Upper lobe of left lung (tissue), 6 donors: ENCODE measurements around the gene STIMATE. TPM values are rescaled to one million over a fixed set of nuclear protein-coding genes. Genes with fewer than 3 reads are reported as not detected.

Experiments
- ATAC-seq, 2 donors: fragments of 200-7000 bp; cut with Tn5 transposase; one replicate each; pipeline ENCODE4 v1.9.1; 2022; ENCODE audit warnings: mild to moderate bottlenecking in 2 of 2, moderate library complexity in 2 of 2; ENCODE audit not compliant: low FRiP score in 2 of 2
- DNase-seq, 2 donors: peaks; one replicate each; pipeline ENCODE4 v3.0.0-alpha.2; 2019 to 2020
- H3K27ac ChIP-seq, 4 donors: fragments of 200-600 bp; sonication (generic); one replicate each; pipeline ENCODE4 v1.5.1; 2016 to 2019
- H3K27me3 ChIP-seq, 4 donors: fragments of 200-600 bp; sonication (generic); one replicate each; pipeline ENCODE4 v1.5.1; 2017 to 2019
- H3K36me3 ChIP-seq, 4 donors: fragments of 200-600 bp; sonication (generic); one replicate each; pipeline ENCODE4 v1.5.1; 2016 to 2019
- H3K4me1 ChIP-seq, 4 donors: fragments of 200-600 bp; sonication (generic); one replicate each; pipeline ENCODE4 v1.5.1; 2018 to 2019
- H3K4me3 ChIP-seq, 4 donors: fragments of 200-600 bp; sonication (generic); one replicate each; pipeline ENCODE4 v1.5.1; 2017 to 2019; ENCODE audit warnings: mild to moderate bottlenecking in 2 of 4, moderate library complexity in 1 of 4
- H3K9me3 ChIP-seq, 4 donors: fragments of 200-600 bp; sonication (generic); one replicate each; pipeline ENCODE4 v1.5.1; 2018 to 2019
- CTCF ChIP-seq, 6 experiments: fragments of 450-650 bp in 4 of 6; fragments of 200-600 bp in 2 of 6; sonication (generic) in 2 of 6; IDR thresholded peaks; one replicate each; pipeline ENCODE4 v1.5.1; 2016 to 2019; ENCODE audit warnings: antibody characterized with exemption in 6 of 6
- EP300 ChIP-seq, 4 donors: sonication (generic); formaldehyde crosslinking; IDR thresholded peaks; one replicate each; pipeline ENCODE4 v1.5.1; 2017; ENCODE audit warnings: antibody characterized with exemption in 4 of 4, control low read depth in 2 of 4
- POLR2A ChIP-seq, 4 donors: fragments of 450-650 bp; IDR thresholded peaks; one replicate each; pipeline ENCODE4 v1.5.1; 2016 to 2017; ENCODE audit warnings: antibody characterized with exemption in 4 of 4, mild to moderate bottlenecking in 2 of 4
- POLR2AphosphoS5 ChIP-seq, 2 donors: sonication (generic); formaldehyde crosslinking; IDR thresholded peaks; one replicate each; pipeline ENCODE4 v1.5.1; 2017; ENCODE audit warnings: antibody characterized with exemption in 2 of 2
- WGBS, 2 donors: methylation state at CpG; one replicate each; pipeline ENCODE4 v1.1.5; 2017 to 2018; 5-methylcytosine and 5-hydroxymethylcytosine counted together
- total RNA-seq, 6 donors: library from RNA; depleted of rRNA in 4 of 6; stranded (reverse); fragments of >200 nt in 4 of 6; gene quantifications; one replicate each; pipeline versions ENCODE4 v1.1.0 to v1.2.1, GENCODE V29; 2016 to 2021
- donor health status: DM: no; HTN: no; CAD: no; lungs with moderate emphysema.
- donor health status: DM: no; HTN: yes; CAD: no; lungs with severe emphysema.

Gene STIMATE
- total RNA-seq, 6 donors from 2014 or later = 39.7 to 87.0 (median 44.9) TPM

- Histone ChIP-seq H3K27me3 (no peaks in the 10 kb centered on the region), H3K36me3 (peaks cover 0 to 4% (median 0%) of the 10 kb centered on the region in 4 donors), H3K9me3 (no peaks in the 10 kb centered on the region), H3K4me3 (no peak overlapping the region), H3K4me1 (peaks cover 0 to 19% (median 7%) of the 10 kb centered on the region in 4 donors), H3K27ac (no peak overlapping the region)
- DNase-seq (no peak), ATAC-seq (no peak)
- 85 to 89% methylated on average over 3 of the region's 3 CpGs for WGBS, 2 donors
- TF ChIP-seq EP300 (IDR thresholded peaks at IDR 0.05) (no peak), POLR2A (IDR thresholded peaks at IDR 0.05) (no peak), CTCF (IDR thresholded peaks at IDR 0.05) (no peak), POLR2AphosphoS5 (IDR thresholded peaks at IDR 0.05) (no peak)
Measured at GRCh38 chr3:52880474-52880873, 16.9 kb downstream of the STIMATE start.

GRCh38 chr3:52880047-52880446, 17.3 kb downstream of the STIMATE start:
- no peaks in the 10 kb centered on the region for H3K36me3 ChIP-seq
- ATAC-seq = no peak
- H3K4me1 ChIP-seq = peaks cover 0 to 20% (median 9%) of the 10 kb centered on the region in 4 donors
- 99% methylated on average over 5 of the region's 5 CpGs for WGBS, 2 donors
- no peaks in the 10 kb centered on the region for H3K9me3 ChIP-seq
- H3K27ac ChIP-seq = no peak overlapping the region
- H3K4me3 ChIP-seq = no peak overlapping the region
- no peak for DNase-seq
- H3K27me3 ChIP-seq = no peaks in the 10 kb centered on the region
- TF ChIP-seq POLR2A (IDR thresholded peaks at IDR 0.05) = no peak
- no peak for TF ChIP-seq EP300 (IDR thresholded peaks at IDR 0.05)
- no peak for TF ChIP-seq CTCF (IDR thresholded peaks at IDR 0.05)
- no peak for TF ChIP-seq POLR2AphosphoS5 (IDR thresholded peaks at IDR 0.05)

GRCh38 chr3:52879581-52879980, 17.8 kb downstream of the STIMATE start:
- TF ChIP-seq CTCF (IDR thresholded peaks at IDR 0.05) (no peak), POLR2A (IDR thresholded peaks at IDR 0.05) (no peak), POLR2AphosphoS5 (IDR thresholded peaks at IDR 0.05) (no peak), EP300 (IDR thresholded peaks at IDR 0.05) (no peak)
- no peak overlapping the region for H3K27ac ChIP-seq
- H3K27me3 ChIP-seq = no peaks in the 10 kb centered on the region
- no peak overlapping the region for H3K4me3 ChIP-seq
- no peak for DNase-seq
- ATAC-seq = no peak
- 94 to 99% methylated on average over 4 of the region's 4 CpGs for WGBS, 2 donors
- no peaks in the 10 kb centered on the region for H3K9me3 ChIP-seq
- peaks cover 0 to 23% (median 10%) of the 10 kb centered on the region in 4 donors for H3K4me1 ChIP-seq
- no peaks in the 10 kb centered on the region for H3K36me3 ChIP-seq

GRCh38 chr3:52879090-52879489, 18.3 kb downstream of the STIMATE start:
- Histone ChIP-seq H3K27ac (no peak overlapping the region), H3K4me1 (peaks cover 0 to 28% (median 10%) of the 10 kb centered on the region in 4 donors), H3K4me3 (no peak overlapping the region), H3K9me3 (no peaks in the 10 kb centered on the region), H3K27me3 (no peaks in the 10 kb centered on the region), H3K36me3 (no peaks in the 10 kb centered on the region)
- TF ChIP-seq CTCF (IDR thresholded peaks at IDR 0.05) (peak in 1 of 6 experiments; percentile 14), POLR2AphosphoS5 (IDR thresholded peaks at IDR 0.05) (no peak), POLR2A (IDR thresholded peaks at IDR 0.05) (no peak), EP300 (IDR thresholded peaks at IDR 0.05) (no peak)
- no peak for DNase-seq
- ATAC-seq = no peak
- 76 to 80% methylated on average over 4 of the region's 4 CpGs for WGBS, 2 donors

- 90 to 93% methylated on average over 2 to 3 of the region's 3 CpGs for WGBS, 2 donors
- no peaks in the 10 kb centered on the region for H3K27me3 ChIP-seq
- ATAC-seq = no peak
- TF ChIP-seq EP300 (IDR thresholded peaks at IDR 0.05) (no peak), POLR2AphosphoS5 (IDR thresholded peaks at IDR 0.05) (no peak), CTCF (IDR thresholded peaks at IDR 0.05) (no peak), POLR2A (IDR thresholded peaks at IDR 0.05) (no peak)
- H3K27ac ChIP-seq = no peak overlapping the region
- H3K4me3 ChIP-seq = no peak overlapping the region
- no peak for DNase-seq
- peaks cover 0 to 38% (median 10%) of the 10 kb centered on the region in 4 donors for H3K4me1 ChIP-seq
- no peaks in the 10 kb centered on the region for H3K36me3 ChIP-seq
- H3K9me3 ChIP-seq = no peaks in the 10 kb centered on the region
Measured at GRCh38 chr3:52877085-52877484, 20.3 kb downstream of the STIMATE start.
